Tibial nerve (tissue), 4 donors: Measurements from ENCODE around the gene TOMM40. TPM values are rescaled to one million over a fixed set of nuclear protein-coding genes. Genes with fewer than 3 reads are reported as not detected.

Experiments used
- DNase-seq, 2 donors: peaks; one replicate each; pipeline ENCODE4 v3.0.0-alpha.2; 2019; ENCODE audit warnings: low spot score in 2 of 2
- H3K27ac ChIP-seq, 4 donors: fragments of 200-600 bp; sonication (generic) in 3 of 4; one replicate each; pipeline ENCODE4 v1.5.1; 2017 to 2019; ENCODE audit warnings: mild to moderate bottlenecking in 1 of 4
- H3K27me3 ChIP-seq, 2 donors: fragments of 200-600 bp; sonication (generic) in 1 of 2; one replicate each; pipeline versions ENCODE4 v1.5.1 to v1.6.0; 2017 to 2019
- H3K36me3 ChIP-seq, 3 donors: fragments of 200-600 bp; sonication (generic); one replicate each; pipeline ENCODE4 v1.5.1; 2018 to 2019
- H3K4me1 ChIP-seq, 4 donors: fragments of 200-600 bp; sonication (generic) in 3 of 4; one replicate each; pipeline ENCODE4 v1.5.1; 2017 to 2019
- H3K4me3 ChIP-seq, 4 donors: fragments of 200-600 bp; sonication (generic) in 3 of 4; one replicate each; pipeline ENCODE4 v1.5.1; 2017 to 2019; ENCODE audit warnings: mild to moderate bottlenecking in 1 of 4, moderate library complexity in 1 of 4
- H3K9me3 ChIP-seq, 4 donors: fragments of 200-600 bp; sonication (generic) in 3 of 4; one replicate each; pipeline ENCODE4 v1.5.1; 2017 to 2019
- EP300 ChIP-seq, 2 donors: sonication (generic); formaldehyde crosslinking; IDR thresholded peaks; one replicate each; pipeline ENCODE4 v1.6.1; 2017; ENCODE audit warnings: antibody characterized with exemption in 2 of 2, mild to moderate bottlenecking in 1 of 2
- POLR2A ChIP-seq, 2 donors: fragments of 450-650 bp; IDR thresholded peaks; one replicate each; pipeline ENCODE4 v1.6.1; 2017; ENCODE audit warnings: antibody characterized with exemption in 2 of 2, mild to moderate bottlenecking in 2 of 2, moderate library complexity in 2 of 2
- WGBS, 2 donors: methylation state at CpG; one replicate each; pipeline ENCODE4 v1.1.5; 2018; 5-methylcytosine and 5-hydroxymethylcytosine counted together
- total RNA-seq, 4 donors: library from RNA; depleted of rRNA; stranded (reverse); fragments of >200 nt; gene quantifications; one replicate each; pipeline ENCODE4 v1.1.0, GENCODE V29; 2016
- TF ChIP-seq, protein P1 (sequence below), 5 experiments: fragments of 200-600 bp in 3 of 5; fragments of 450-650 bp in 2 of 5; sonication (generic) in 3 of 5; IDR thresholded peaks; one replicate each; pipeline ENCODE4 v1.5.1; 2016 to 2019; ENCODE audit warnings: antibody characterized with exemption in 5 of 5, mild to moderate bottlenecking in 3 of 5, moderate library complexity in 2 of 5

The TOMM40 gene
- total RNA-seq, 4 donors from 2014 or later: 30.8 to 75.9 (median 48.6) TPM

DNA sequence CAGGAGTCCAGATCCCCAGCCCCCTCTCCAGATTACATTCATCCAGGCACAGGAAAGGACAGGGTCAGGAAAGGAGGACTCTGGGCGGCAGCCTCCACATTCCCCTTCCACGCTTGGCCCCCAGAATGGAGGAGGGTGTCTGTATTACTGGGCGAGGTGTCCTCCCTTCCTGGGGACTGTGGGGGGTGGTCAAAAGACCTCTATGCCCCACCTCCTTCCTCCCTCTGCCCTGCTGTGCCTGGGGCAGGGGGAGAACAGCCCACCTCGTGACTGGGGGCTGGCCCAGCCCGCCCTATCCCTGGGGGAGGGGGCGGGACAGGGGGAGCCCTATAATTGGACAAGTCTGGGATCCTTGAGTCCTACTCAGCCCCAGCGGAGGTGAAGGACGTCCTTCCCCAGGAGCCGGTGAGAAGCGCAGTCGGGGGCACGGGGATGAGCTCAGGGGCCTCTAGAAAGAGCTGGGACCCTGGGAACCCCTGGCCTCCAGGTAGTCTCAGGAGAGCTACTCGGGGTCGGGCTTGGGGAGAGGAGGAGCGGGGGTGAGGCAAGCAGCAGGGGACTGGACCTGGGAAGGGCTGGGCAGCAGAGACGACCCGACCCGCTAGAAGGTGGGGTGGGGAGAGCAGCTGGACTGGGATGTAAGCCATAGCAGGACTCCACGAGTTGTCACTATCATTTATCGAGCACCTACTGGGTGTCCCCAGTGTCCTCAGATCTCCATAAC, 14.5 kb downstream of the TOMM40 start, which contains the start of gene APOE:
Gene APOE (plus strand): TSS at position 360 of the 724 bp plus-strand sequence. CDS start 829 bp downstream, outside the sequence.
- H3K27ac ChIP-seq: peak within 1 kb of the TSS in 1 of 4 donors; percentile 4

DNA sequence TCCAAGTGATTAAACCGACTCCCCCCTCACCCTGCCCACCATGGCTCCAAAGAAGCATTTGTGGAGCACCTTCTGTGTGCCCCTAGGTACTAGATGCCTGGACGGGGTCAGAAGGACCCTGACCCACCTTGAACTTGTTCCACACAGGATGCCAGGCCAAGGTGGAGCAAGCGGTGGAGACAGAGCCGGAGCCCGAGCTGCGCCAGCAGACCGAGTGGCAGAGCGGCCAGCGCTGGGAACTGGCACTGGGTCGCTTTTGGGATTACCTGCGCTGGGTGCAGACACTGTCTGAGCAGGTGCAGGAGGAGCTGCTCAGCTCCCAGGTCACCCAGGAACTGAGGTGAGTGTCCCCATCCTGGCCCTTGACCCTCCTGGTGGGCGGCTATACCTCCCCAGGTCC, 16.6 kb downstream of the TOMM40 start:
- no peaks in the 10 kb centered on the region for H3K9me3 ChIP-seq
- H3K36me3 ChIP-seq: peaks cover 0 to 9% (median 0%) of the 10 kb centered on the region in 3 donors
- no peak for DNase-seq
- H3K27ac ChIP-seq: no peak overlapping the region
- TF ChIP-seq, protein P1, sequence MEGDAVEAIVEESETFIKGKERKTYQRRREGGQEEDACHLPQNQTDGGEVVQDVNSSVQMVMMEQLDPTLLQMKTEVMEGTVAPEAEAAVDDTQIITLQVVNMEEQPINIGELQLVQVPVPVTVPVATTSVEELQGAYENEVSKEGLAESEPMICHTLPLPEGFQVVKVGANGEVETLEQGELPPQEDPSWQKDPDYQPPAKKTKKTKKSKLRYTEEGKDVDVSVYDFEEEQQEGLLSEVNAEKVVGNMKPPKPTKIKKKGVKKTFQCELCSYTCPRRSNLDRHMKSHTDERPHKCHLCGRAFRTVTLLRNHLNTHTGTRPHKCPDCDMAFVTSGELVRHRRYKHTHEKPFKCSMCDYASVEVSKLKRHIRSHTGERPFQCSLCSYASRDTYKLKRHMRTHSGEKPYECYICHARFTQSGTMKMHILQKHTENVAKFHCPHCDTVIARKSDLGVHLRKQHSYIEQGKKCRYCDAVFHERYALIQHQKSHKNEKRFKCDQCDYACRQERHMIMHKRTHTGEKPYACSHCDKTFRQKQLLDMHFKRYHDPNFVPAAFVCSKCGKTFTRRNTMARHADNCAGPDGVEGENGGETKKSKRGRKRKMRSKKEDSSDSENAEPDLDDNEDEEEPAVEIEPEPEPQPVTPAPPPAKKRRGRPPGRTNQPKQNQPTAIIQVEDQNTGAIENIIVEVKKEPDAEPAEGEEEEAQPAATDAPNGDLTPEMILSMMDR (IDR thresholded peaks at IDR 0.05): no peak
- no peak for TF ChIP-seq POLR2A (IDR thresholded peaks at IDR 0.05)
- TF ChIP-seq EP300 (IDR thresholded peaks at IDR 0.05): no peak
- H3K27me3 ChIP-seq: peaks cover 0 to 24% of the 10 kb centered on the region in 2 donors
- 91% methylated on average over 12 of the region's 12 CpGs for WGBS, 2 donors
- H3K4me3 ChIP-seq: no peak overlapping the region
- H3K4me1 ChIP-seq: peaks cover 0 to 49% (median 21%) of the 10 kb centered on the region in 4 donors

More for the DNA sequence above, 14.5 kb downstream of the TOMM40 start, which contains the start of gene APOE:
- Histone ChIP-seq H3K36me3 (peaks cover 0 to 29% (median 7%) of the 10 kb centered on the region in 3 donors), H3K4me1 (peaks cover 0 to 33% (median 8%) of the 10 kb centered on the region in 4 donors), H3K27me3 (peaks cover 0 to 24% of the 10 kb centered on the region in 2 donors), H3K4me3 (peak within 1 kb of the TSS in 3 of 4 donors; percentile 18 to 29 (median 22)), H3K9me3 (no peaks in the 10 kb centered on the region)
- no peak for TF ChIP-seq POLR2A (IDR thresholded peaks at IDR 0.05)
- TF ChIP-seq, protein P1 (IDR thresholded peaks at IDR 0.05): no peak
- no peak for TF ChIP-seq EP300 (IDR thresholded peaks at IDR 0.05)
- 2 to 3% methylated on average over 18 to 19 of the region's 20 CpGs for WGBS, 2 donors
- no peak for DNase-seq

DNA sequence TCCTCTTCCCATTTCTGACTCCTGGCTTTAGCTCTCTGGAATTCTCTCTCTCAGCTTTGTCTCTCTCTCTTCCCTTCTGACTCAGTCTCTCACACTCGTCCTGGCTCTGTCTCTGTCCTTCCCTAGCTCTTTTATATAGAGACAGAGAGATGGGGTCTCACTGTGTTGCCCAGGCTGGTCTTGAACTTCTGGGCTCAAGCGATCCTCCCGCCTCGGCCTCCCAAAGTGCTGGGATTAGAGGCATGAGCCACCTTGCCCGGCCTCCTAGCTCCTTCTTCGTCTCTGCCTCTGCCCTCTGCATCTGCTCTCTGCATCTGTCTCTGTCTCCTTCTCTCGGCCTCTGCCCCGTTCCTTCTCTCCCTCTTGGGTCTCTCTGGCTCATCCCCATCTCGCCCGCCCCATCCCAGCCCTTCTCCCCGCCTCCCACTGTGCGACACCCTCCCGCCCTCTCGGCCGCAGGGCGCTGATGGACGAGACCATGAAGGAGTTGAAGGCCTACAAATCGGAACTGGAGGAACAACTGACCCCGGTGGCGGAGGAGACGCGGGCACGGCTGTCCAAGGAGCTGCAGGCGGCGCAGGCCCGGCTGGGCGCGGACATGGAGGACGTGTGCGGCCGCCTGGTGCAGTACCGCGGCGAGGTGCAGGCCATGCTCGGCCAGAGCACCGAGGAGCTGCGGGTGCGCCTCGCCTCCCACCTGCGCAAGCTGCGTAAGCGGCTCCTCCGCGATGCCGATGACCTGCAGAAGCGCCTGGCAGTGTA, 17.2 kb downstream of the TOMM40 start:
- DNase-seq: no peak
- Histone ChIP-seq H3K27me3 (peaks cover 0 to 24% of the 10 kb centered on the region in 2 donors), H3K27ac (no peak overlapping the region), H3K9me3 (no peaks in the 10 kb centered on the region), H3K4me3 (no peak overlapping the region), H3K36me3 (peaks cover 0 to 3% (median 0%) of the 10 kb centered on the region in 3 donors), H3K4me1 (peaks cover 0 to 55% (median 23%) of the 10 kb centered on the region in 4 donors)
- TF ChIP-seq, protein P1 (IDR thresholded peaks at IDR 0.05): no peak
- TF ChIP-seq POLR2A (IDR thresholded peaks at IDR 0.05): no peak
- no peak for TF ChIP-seq EP300 (IDR thresholded peaks at IDR 0.05)
- WGBS, 2 donors: 94 to 95% methylated on average over 46 of the region's 46 CpGs

DNA sequence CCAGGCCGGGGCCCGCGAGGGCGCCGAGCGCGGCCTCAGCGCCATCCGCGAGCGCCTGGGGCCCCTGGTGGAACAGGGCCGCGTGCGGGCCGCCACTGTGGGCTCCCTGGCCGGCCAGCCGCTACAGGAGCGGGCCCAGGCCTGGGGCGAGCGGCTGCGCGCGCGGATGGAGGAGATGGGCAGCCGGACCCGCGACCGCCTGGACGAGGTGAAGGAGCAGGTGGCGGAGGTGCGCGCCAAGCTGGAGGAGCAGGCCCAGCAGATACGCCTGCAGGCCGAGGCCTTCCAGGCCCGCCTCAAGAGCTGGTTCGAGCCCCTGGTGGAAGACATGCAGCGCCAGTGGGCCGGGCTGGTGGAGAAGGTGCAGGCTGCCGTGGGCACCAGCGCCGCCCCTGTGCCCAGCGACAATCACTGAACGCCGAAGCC, 17.8 kb downstream of the TOMM40 start:
- DNase-seq: no peak
- TF ChIP-seq POLR2A (IDR thresholded peaks at IDR 0.05) (no peak), EP300 (IDR thresholded peaks at IDR 0.05) (no peak)
- TF ChIP-seq, protein P1 (IDR thresholded peaks at IDR 0.05): no peak
- Histone ChIP-seq H3K9me3 (no peaks in the 10 kb centered on the region), H3K36me3 (no peaks in the 10 kb centered on the region), H3K27ac (no peak overlapping the region), H3K27me3 (peaks cover 0 to 24% of the 10 kb centered on the region in 2 donors), H3K4me3 (no peak overlapping the region), H3K4me1 (peaks cover 0 to 52% (median 22%) of the 10 kb centered on the region in 4 donors)
- WGBS, 2 donors: 95 to 99% methylated on average over 32 to 44 of the region's 44 CpGs
